ENCODE measurements around the gene ZNF195. TPM values are rescaled to one million over a fixed set of nuclear protein-coding genes. Genes with fewer than 3 reads are reported as not detected.

ZNF195 gene
- total RNA-seq (2021; ENCODE audit: unreplicated experiment) (47.7 TPM), Bru-seq, nascent RNA (percentile 93 among the genes with signal in this experiment), BruChase-seq, experiment 1, labeled RNA remaining after a 6-hour chase (percentile 93 among the genes with signal in this experiment), BruChase-seq, experiment 2, labeled RNA remaining after a 2-hour chase (percentile 95 among the genes with signal in this experiment)
- polyA plus RNA-seq (2012), result 13.0 and 20.1 TPM in 2 replicates
- long read RNA-seq, transcript ZNF195-204 (4 exons, 2,970 nt), result major isoform, 15 of 62 reads
- long read RNA-seq, partial matches to known transcripts, result 1 of 62 reads
- long read RNA-seq, other reads (novel, unspliced or antisense), result 40 of 62 reads

DNA sequence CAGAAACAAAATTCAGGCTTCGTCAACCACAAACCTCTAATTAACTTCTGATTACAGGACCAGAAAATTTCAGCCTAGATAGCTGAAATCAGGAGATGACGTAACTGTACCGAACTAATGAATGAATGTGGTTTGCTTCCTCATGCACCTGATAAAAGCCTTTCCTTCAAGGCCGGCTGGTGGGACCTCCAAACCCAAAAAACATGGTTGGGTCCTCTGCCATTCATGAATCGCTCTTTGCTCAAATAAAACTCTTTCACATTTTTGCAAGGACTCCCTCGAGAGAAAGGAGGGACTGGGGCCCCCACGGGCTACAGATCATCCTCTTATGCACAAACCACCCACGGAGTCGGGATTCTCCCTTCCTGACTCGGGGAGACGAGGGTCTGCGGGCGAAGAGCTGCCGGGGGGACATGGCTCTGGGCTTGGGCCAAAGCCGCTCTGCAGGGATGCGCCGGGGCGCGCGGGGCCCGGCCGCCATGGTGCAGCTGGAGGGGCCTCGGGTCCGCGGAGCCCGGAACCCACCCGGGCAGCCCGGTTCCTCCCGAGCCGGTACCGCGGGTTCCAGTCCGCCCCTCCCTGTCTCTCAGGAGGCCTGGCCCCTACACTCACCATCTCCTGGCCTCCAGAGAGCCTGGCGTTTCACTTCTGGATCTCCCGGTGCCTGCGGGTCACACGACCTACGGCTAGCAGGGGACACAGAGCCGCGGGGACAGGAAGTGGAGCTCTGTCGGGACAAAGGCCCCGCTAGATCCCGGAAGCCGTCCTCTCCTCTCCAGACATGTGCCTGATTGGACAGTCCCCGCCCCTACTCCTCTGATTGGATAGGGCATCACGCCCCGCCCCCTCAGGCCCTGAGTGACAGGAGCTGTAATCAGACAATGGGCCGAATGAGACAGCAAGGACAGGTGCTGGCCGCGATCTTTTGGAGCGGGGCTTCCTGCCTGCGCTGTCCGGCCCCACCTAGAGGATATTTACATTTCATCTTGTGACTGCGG, at the start of gene ZNF195:
Gene ZNF195, minus strand, starts transcription at position 721 of the 998 bp plus-strand sequence. Its CDS starts 106 bp downstream, at position 615.
- DNase-seq (ENCODE audit: low read depth, low spot score) (peak; percentile 97), ATAC-seq (peak; percentile 99)
- no peaks in the 10 kb centered on the region for H4K20me1 ChIP-seq (ENCODE audit: insufficient read depth)
- peak within 1 kb of the TSS; percentile 56 for H2AFZ ChIP-seq (ENCODE audit: low read depth, low read length, poor library complexity, severe bottlenecking)
- TF ChIP-seq ELF1 (IDR thresholded peaks at IDR 0.05; ENCODE audit: borderline replicate concordance, low read depth) (peak; percentile 86), CBX3 (IDR thresholded peaks at IDR 0.05; ENCODE audit: low read depth) (no peak; the same call in 1 of the 2 replicates), SIN3A (IDR thresholded peaks at IDR 0.05; ENCODE audit: low read depth) (peak; percentile 85), POLR2AphosphoS5 (IDR thresholded peaks at IDR 0.05; ENCODE audit: low read depth, low read length) (peak; percentile 98), CTCF (IDR thresholded peaks at IDR 0.05 in 2 of 3, conservative IDR thresholded peaks at IDR 0.05 in 1 of 3; ENCODE audit: borderline replicate concordance in 1 of 3, insufficient read depth in 1 of 3, low read depth in 2 of 3, low read length in 2 of 3) (no peak), ATF3 (IDR thresholded peaks at IDR 0.05) (no peak), EGR1 (IDR thresholded peaks at IDR 0.05; ENCODE audit: low read depth) (peak; percentile 59), ZBTB33 (IDR thresholded peaks at IDR 0.05; ENCODE audit: extremely low read depth, insufficient replicate concordance, low read length) (no peak), ZFX (IDR thresholded peaks at IDR 0.05) (peak; percentile 85), YY1 (IDR thresholded peaks at IDR 0.05; ENCODE audit: extremely low read depth, insufficient replicate concordance, low read depth, low read length) (peak; percentile 72), FOSL1 (IDR thresholded peaks at IDR 0.05; ENCODE audit: low read depth) (no peak), SP1 (IDR thresholded peaks at IDR 0.05; ENCODE audit: low read depth) (peak; percentile 90), POLR2A (IDR thresholded peaks at IDR 0.05; ENCODE audit: borderline replicate concordance, extremely low read depth, insufficient read depth, insufficient read length) (peak; percentile 79), SRF (IDR thresholded peaks at IDR 0.05; ENCODE audit: low read depth) (no peak), EZH2phosphoT487 (IDR thresholded peaks at IDR 0.05; ENCODE audit: borderline replicate concordance) (no peak), TCF7L2 (IDR thresholded peaks at IDR 0.05; ENCODE audit: borderline replicate concordance, extremely low read depth, insufficient read depth, insufficient read length) (peak; percentile 59)
- TF ChIP-seq, protein P1, sequence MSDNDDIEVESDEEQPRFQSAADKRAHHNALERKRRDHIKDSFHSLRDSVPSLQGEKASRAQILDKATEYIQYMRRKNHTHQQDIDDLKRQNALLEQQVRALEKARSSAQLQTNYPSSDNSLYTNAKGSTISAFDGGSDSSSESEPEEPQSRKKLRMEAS (IDR thresholded peaks at IDR 0.05), result peak; percentile 90
- H3K36me3 ChIP-seq (ENCODE audit: control insufficient read depth in 1 of 2, insufficient read depth in 2 of 2, low read length in 2 of 2), result peaks cover 15 to 39% of the 10 kb centered on the region in 2 experiments
- no peaks in the 10 kb centered on the region for H3K9me2 ChIP-seq (ENCODE audit: insufficient read depth)
- peaks cover 0 to 11% of the 10 kb centered on the region in 2 experiments; a peak in 1 of 4 replicates for H3K9me3 ChIP-seq (ENCODE audit: control insufficient read depth in 1 of 2, insufficient read depth in 1 of 2, low read depth in 1 of 2, low read length in 2 of 2)
- peak within 1 kb of the TSS; percentile 71 for H3K27ac ChIP-seq (ENCODE audit: low read depth, low read length)
- BruUV-seq (replicated peaks), result no TSS peak
- H3K79me2 ChIP-seq (ENCODE audit: insufficient read depth, low read length), result peaks cover 51% of the 10 kb centered on the region
- POLR2A ChIA-PET, result interaction anchor here (0.7 kb wide), 1 partner anchor 155 kb away, joined by 3 read pairs; no protein-coding TSS in a partner anchor
- no peaks in the 10 kb centered on the region for H3K27me3 ChIP-seq (ENCODE audit: insufficient read depth, low read length)
- intact Hi-C loops (cut with micrococcal nuclease), result no loop called here
- peak within 1 kb of the TSS; percentile 85 for H3K9ac ChIP-seq (ENCODE audit: low read length)
- CTCF ChIA-PET, result interaction anchor here (1.1 to 2.3 kb wide), 2 partner anchors 30 to 38 kb away, joined by 9 to 10 read pairs; no protein-coding TSS in a partner anchor
- RAD21 ChIA-PET (ENCODE audit: low non-redundant PET in 1 of 2, low total read pairs in 2 of 2, uncharacterized antibody in 2 of 2, unreplicated experiment in 2 of 2), result no interaction called here
- peaks cover 3 to 21% of the 10 kb centered on the region in 2 experiments; a peak in 2 of 4 replicates for H3K4me1 ChIP-seq (ENCODE audit: control insufficient read depth in 1 of 2, insufficient read depth in 2 of 2, low read length in 2 of 2)
- peak within 1 kb of the TSS; percentile 85 for H3K4me2 ChIP-seq (ENCODE audit: low read length)
- H3K4me3 ChIP-seq (replicated peaks in 1 of 2; ENCODE audit: low read depth in 1 of 2, low read length in 2 of 2), result peak within 1 kb of the TSS; percentile 78 to 98

Data from HCT116 (cell line).